Activated naive CD4-positive, alpha-beta T cell treated with anti-CD3 and anti-CD28 coated beads, Interleukin-2, amount 50 U/mL, for 24 hours (primary cell): ENCODE data around the gene XRCC4.
"Not testable (repeated sequence)": the region's sequence is repeated elsewhere in the genome, so short reads cannot be mapped to it uniquely, and the experiment has no call there.

ENCODE experiments used
- H3K27ac Mint-ChIP-seq: one replicate; pipeline ENCODE4 v1.8.0; 2021; ENCODE audit warnings: mild to moderate bottlenecking, mixed read lengths
- H3K27me3 Mint-ChIP-seq: one replicate; pipeline ENCODE4 v1.8.0; 2021; ENCODE audit warnings: mixed read lengths
- H3K36me3 Mint-ChIP-seq: one replicate; pipeline ENCODE4 v1.8.0; 2021; ENCODE audit warnings: mixed read lengths
- H3K4me1 Mint-ChIP-seq: one replicate; pipeline ENCODE4 v1.8.0; 2021; ENCODE audit warnings: mixed read lengths
- H3K4me3 Mint-ChIP-seq: one replicate; pipeline ENCODE4 v1.8.0; 2021; ENCODE audit warnings: mild to moderate bottlenecking, mixed read lengths
- H3K9me3 Mint-ChIP-seq: one replicate; pipeline ENCODE4 v1.8.0; 2021; ENCODE audit warnings: mixed read lengths

XRCC4 gene

GRCh38 chr5:83133797-83134196 is 56.5 kb downstream of the XRCC4 start:
- H3K4me1 Mint-ChIP-seq, result no peaks in the 10 kb centered on the region
- H3K27me3 Mint-ChIP-seq, result no peaks in the 10 kb centered on the region
- no peak overlapping the region for H3K27ac Mint-ChIP-seq
- H3K36me3 Mint-ChIP-seq, result peaks cover 25% of the 10 kb centered on the region
- peaks cover 8% of the 10 kb centered on the region for H3K9me3 Mint-ChIP-seq
- no peak overlapping the region for H3K4me3 Mint-ChIP-seq

GRCh38 chr5:83142526-83142925 is 65.2 kb downstream of the XRCC4 start:
- Mint-ChIP-seq H3K27me3 (no peaks in the 10 kb centered on the region), H3K36me3 (peaks cover 16% of the 10 kb centered on the region), H3K4me1 (peaks cover 3% of the 10 kb centered on the region), H3K4me3 (no peak overlapping the region), H3K9me3 (no peaks in the 10 kb centered on the region), H3K27ac (no peak overlapping the region)

DNA sequence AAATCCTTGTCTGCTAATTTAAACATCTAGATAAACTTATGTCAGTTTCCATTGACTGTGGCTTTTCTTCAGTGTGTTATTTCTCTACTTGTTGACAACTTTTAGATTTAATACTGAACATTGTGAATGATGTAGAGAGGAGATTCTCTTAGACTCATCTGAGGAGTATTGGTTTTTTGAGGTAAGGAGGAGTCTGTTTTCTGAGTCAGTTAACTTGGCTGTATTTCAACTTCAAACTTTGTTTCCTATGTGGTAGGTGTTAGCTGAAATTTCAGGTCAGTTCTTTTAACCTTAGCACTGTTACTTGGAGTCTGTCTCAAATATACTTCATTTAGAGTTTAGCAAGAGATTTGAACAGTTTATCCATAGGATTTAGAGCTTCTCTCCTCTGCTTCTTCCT is 67.9 kb downstream of the XRCC4 start:
- H3K27ac Mint-ChIP-seq, result no peak overlapping the region
- no peaks in the 10 kb centered on the region for H3K27me3 Mint-ChIP-seq
- H3K9me3 Mint-ChIP-seq, result no peaks in the 10 kb centered on the region
- no peak overlapping the region for H3K4me3 Mint-ChIP-seq
- peaks cover 14% of the 10 kb centered on the region for H3K36me3 Mint-ChIP-seq
- H3K4me1 Mint-ChIP-seq, result peaks cover 3% of the 10 kb centered on the region

DNA sequence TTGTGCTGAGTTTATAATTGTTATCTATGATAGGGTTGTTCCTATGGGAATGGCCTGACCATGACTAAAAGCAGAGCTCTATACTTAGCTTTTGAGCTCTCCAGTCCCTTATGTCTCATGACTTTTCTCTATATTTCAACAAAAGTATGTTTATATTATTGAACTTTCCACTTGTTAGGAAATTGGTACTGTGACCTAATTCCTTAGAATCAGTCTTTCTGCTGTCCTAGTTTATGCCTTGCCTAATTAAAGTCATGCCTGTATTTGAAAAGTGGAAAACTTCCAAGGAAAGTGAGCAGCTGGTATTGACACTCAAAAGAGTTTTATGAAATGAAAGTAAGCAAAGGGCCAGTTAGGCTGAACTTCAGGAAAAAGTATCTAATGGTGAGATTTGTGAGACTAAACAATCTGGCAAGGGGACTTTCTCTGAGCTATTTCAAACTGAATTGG is 68.6 kb downstream of the XRCC4 start:
- Mint-ChIP-seq H3K27me3 (no peaks in the 10 kb centered on the region), H3K27ac (no peak overlapping the region), H3K9me3 (no peaks in the 10 kb centered on the region), H3K4me3 (no peak overlapping the region), H3K36me3 (peaks cover 9% of the 10 kb centered on the region), H3K4me1 (peaks cover 3% of the 10 kb centered on the region)

DNA sequence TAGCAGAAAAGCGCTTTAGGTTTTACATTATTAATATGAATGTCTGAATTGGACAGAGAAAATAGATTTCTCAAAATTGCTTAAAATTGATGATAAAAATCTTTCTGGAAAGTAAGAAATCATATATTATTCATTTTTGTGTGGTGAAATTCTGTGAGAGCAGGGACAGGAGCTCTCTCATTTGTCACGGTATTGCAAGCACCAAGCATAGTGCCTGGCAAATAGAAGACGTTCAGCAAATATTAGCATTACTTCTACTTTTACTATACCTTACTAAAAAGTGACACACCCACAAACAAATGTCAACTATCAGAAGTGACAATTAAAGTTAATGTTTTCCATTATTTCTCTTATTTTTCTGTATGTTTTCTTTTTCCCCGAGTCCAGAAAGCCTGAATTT is 69.1 kb downstream of the XRCC4 start:
- no peak overlapping the region for H3K4me3 Mint-ChIP-seq
- no peaks in the 10 kb centered on the region for H3K9me3 Mint-ChIP-seq
- no peaks in the 10 kb centered on the region for H3K27me3 Mint-ChIP-seq
- H3K27ac Mint-ChIP-seq, result no peak overlapping the region
- peaks cover 3% of the 10 kb centered on the region for H3K4me1 Mint-ChIP-seq
- peaks cover 8% of the 10 kb centered on the region for H3K36me3 Mint-ChIP-seq

DNA sequence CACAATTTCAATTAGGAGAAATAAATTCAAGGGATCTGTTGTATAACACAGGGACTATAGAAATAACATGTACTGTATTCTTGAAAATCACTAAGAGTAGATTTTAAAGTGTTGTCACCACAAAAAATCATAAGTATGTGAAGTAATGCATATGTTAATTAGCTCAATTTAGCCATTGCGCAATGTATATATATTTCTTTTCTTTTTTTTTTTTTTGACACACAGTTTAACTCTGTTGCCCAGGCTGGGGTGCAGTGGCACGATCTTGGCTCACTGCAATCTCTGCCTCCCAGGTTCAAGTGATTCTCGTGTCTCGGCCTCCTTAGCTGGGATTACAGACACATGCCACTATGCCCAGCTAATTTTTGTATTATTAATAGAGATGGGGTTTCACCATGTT is 70.2 kb downstream of the XRCC4 start:
- no peaks in the 10 kb centered on the region for H3K9me3 Mint-ChIP-seq
- H3K27me3 Mint-ChIP-seq, result no peaks in the 10 kb centered on the region
- no peaks in the 10 kb centered on the region for H3K4me1 Mint-ChIP-seq
- H3K36me3 Mint-ChIP-seq, result peaks cover 5% of the 10 kb centered on the region
- no peak overlapping the region for H3K27ac Mint-ChIP-seq
- no peak overlapping the region for H3K4me3 Mint-ChIP-seq

DNA sequence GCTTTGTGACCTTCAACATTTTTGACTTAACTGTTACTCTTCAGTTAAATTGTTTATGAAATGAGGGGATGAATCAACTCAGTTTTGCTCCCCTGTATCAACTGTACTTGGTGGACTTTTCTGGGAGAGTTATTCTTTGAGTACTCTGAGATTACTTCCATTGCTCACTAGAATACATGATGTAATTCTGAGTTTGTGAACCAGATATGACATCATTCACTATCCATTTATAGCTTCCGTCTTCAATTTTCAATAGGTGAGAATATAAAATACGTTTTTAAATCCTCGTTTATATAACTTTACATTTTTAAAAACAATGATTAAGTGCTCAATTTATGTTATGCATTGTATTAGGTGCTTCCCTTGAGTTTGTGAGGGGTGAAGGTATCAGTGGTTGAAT is 71.0 kb downstream of the XRCC4 start:
- peaks cover 8% of the 10 kb centered on the region for H3K36me3 Mint-ChIP-seq
- no peaks in the 10 kb centered on the region for H3K9me3 Mint-ChIP-seq
- no peaks in the 10 kb centered on the region for H3K27me3 Mint-ChIP-seq
- H3K4me3 Mint-ChIP-seq, result no peak overlapping the region
- H3K27ac Mint-ChIP-seq, result no peak overlapping the region
- no peaks in the 10 kb centered on the region for H3K4me1 Mint-ChIP-seq

GRCh38 chr5:83149671-83150070 is 72.3 kb downstream of the XRCC4 start:
- Mint-ChIP-seq H3K4me3 (no peak overlapping the region), H3K27ac (no peak overlapping the region), H3K36me3 (peaks cover 8% of the 10 kb centered on the region), H3K9me3 (no peaks in the 10 kb centered on the region), H3K4me1 (no peaks in the 10 kb centered on the region), H3K27me3 (no peaks in the 10 kb centered on the region)

DNA sequence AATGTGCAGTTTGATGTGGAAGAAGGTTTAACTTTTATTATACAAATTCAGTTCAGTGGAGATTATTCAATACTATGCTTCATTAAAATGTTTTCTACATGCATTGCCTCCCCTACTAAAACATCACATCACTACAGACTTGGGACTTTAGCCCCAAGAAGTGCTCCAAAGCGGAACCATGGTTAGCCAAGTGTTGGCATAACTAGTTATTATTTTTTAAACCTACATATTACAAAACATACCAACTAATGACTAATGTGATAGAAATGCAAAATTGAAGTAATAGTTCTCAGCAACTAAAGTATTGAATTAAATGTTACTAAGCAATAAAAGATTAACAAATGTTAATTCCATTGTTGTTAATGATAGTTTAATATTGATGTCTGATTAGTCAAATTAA is 74.5 kb downstream of the XRCC4 start:
- Mint-ChIP-seq H3K27ac (no peak overlapping the region), H3K36me3 (peaks cover 10% of the 10 kb centered on the region), H3K9me3 (no peaks in the 10 kb centered on the region), H3K4me3 (no peak overlapping the region), H3K27me3 (no peaks in the 10 kb centered on the region), H3K4me1 (no peaks in the 10 kb centered on the region)

DNA sequence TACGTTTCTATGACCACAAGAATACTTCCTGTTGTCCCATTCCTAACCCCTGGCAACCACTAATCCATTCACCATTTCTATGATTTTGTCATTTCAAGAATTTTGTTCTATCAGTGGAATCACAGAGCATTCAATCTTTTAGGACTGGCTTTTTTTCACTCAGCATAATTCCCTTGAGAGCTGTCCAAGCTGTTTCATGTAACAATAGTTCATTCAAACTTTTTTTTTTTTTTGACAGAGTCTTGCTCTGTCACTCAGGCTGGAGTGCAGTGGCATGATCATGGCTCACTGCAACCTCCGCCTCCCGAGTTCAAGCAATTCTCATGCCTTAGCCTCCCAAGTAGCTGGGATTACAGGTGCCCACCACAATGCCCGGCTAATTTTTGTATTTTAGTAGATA is 75.6 kb downstream of the XRCC4 start:
- H3K27ac Mint-ChIP-seq, H3K9me3 Mint-ChIP-seq, H3K27me3 Mint-ChIP-seq, H3K36me3 Mint-ChIP-seq, H3K4me1 Mint-ChIP-seq, H3K4me3 Mint-ChIP-seq: not testable (repeated sequence)

DNA sequence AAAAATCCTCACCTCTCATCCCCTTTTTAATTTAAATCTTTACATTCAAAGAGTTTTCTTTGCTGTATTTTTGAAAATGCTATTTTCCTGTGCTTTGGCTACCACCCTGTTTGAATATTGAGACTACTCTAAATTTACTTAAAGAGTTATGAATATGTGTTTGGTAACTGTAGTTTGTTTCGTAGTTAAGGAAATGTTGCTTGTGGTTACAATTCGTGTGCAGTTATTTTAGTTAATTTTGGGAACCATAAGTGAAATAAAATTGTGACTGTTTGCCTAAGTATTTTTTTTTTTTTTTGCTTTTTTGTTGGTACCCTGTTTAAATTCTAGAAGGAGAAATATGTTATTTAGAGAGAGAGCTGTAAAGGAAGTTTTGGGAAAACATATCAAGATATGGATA is 78.7 kb downstream of the XRCC4 start:
- peaks cover 7% of the 10 kb centered on the region for H3K36me3 Mint-ChIP-seq
- H3K27ac Mint-ChIP-seq, result peak overlapping the region; percentile 46
- no peaks in the 10 kb centered on the region for H3K4me1 Mint-ChIP-seq
- no peaks in the 10 kb centered on the region for H3K9me3 Mint-ChIP-seq
- no peak overlapping the region for H3K4me3 Mint-ChIP-seq
- H3K27me3 Mint-ChIP-seq, result no peaks in the 10 kb centered on the region

DNA sequence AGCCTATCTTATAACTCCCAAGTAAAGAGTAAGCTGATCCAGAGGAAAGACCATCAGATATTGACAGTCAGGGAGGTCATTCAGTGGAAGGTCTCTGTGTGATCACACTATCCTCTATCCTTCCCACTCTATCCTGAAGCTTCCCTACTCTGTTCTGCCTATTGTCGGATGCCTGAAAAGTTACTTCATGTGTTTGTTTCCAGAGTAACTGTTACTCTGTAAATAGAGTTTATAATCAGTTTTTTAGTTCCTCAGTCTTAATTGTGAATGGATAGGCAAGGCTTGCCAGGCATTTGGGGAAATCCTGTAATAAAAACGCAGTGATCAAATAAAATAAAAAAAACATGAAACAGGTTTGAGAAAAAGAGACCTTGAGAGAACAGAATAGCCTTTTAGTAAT is 79.8 kb downstream of the XRCC4 start:
- Mint-ChIP-seq H3K27me3 (no peaks in the 10 kb centered on the region), H3K36me3 (peaks cover 7% of the 10 kb centered on the region), H3K4me3 (no peak overlapping the region), H3K27ac (no peak overlapping the region), H3K9me3 (no peaks in the 10 kb centered on the region), H3K4me1 (no peaks in the 10 kb centered on the region)

GRCh38 chr5:83162601-83163000 is 85.3 kb downstream of the XRCC4 start:
- Mint-ChIP-seq H3K36me3 (peaks cover 3% of the 10 kb centered on the region), H3K9me3 (no peaks in the 10 kb centered on the region), H3K4me1 (no peaks in the 10 kb centered on the region), H3K4me3 (no peak overlapping the region), H3K27ac (no peak overlapping the region), H3K27me3 (no peaks in the 10 kb centered on the region)

- Mint-ChIP-seq H3K9me3 (no peaks in the 10 kb centered on the region), H3K4me1 (no peaks in the 10 kb centered on the region), H3K4me3 (no peak overlapping the region), H3K36me3 (peaks cover 3% of the 10 kb centered on the region), H3K27me3 (no peaks in the 10 kb centered on the region), H3K27ac (no peak overlapping the region)
These were observed 90.2 kb downstream of the XRCC4 start for GRCh38 chr5:83167538-83167937.

- Mint-ChIP-seq H3K27me3 (no peaks in the 10 kb centered on the region), H3K27ac (no peak overlapping the region), H3K4me1 (no peaks in the 10 kb centered on the region), H3K4me3 (no peak overlapping the region), H3K36me3 (peaks cover 3% of the 10 kb centered on the region), H3K9me3 (no peaks in the 10 kb centered on the region)
These were observed 92.4 kb downstream of the XRCC4 start for GRCh38 chr5:83169571-83170337.

DNA sequence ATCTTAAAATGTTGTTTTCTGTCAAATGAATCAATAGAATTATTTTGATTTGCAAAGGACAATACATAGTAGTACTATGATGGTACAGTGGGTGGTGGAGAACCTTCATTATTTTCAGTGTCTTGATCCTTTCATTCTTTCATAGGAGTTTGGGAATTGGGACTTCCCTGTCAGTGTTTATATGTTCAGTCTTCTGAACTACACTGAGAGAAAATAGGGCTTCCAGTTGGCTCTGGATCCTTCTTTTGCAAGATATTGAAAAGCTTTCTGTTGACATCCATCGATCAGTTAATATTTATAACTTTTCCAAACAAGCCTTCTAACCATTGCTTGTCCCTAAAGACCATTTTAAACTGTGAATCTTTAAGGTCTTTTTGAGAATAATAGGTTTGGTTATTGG is 94.7 kb downstream of the XRCC4 start:
- peaks cover 3% of the 10 kb centered on the region for H3K36me3 Mint-ChIP-seq
- no peaks in the 10 kb centered on the region for H3K9me3 Mint-ChIP-seq
- H3K4me3 Mint-ChIP-seq, result no peak overlapping the region
- H3K4me1 Mint-ChIP-seq, result no peaks in the 10 kb centered on the region
- no peaks in the 10 kb centered on the region for H3K27me3 Mint-ChIP-seq
- no peak overlapping the region for H3K27ac Mint-ChIP-seq

GRCh38 chr5:83172655-83173054 is 95.3 kb downstream of the XRCC4 start:
- Mint-ChIP-seq H3K4me3 (no peak overlapping the region), H3K27me3 (no peaks in the 10 kb centered on the region), H3K4me1 (no peaks in the 10 kb centered on the region), H3K27ac (no peak overlapping the region), H3K9me3 (no peaks in the 10 kb centered on the region), H3K36me3 (no peaks in the 10 kb centered on the region)
